HEK293 (cell line): ENCODE results near the gene TMEM187.

ENCODE experiments used
- CTCF ChIA-PET: fragments of 350-600 bp; formaldehyde crosslinking; extraction: SDS; loops from one replicate; lab custom pipeline; 2021; ENCODE audit warnings: antibody characterized with exemption; lab: Yijun Ruan, JAX
- POLR2A ChIA-PET: fragments of 300-600 bp; formaldehyde crosslinking; extraction: SDS; loops from one replicate; lab custom pipeline; 2020; ENCODE audit warnings: antibody characterized with exemption, inconsistent platforms; lab: Yijun Ruan, JAX
- H3K27ac ChIP-seq: fragments of 200-500 bp; sonication (Bioruptor generic); 2 replicates; pipeline ENCODE4 v1.5.1; 2014; ENCODE audit warnings: low read depth, low read length, control low read depth, inconsistent platforms; ENCODE audit errors: extremely low read depth
- H3K36me3 ChIP-seq, 2 experiments: fragments of 200-500 bp in 1 of 2; sonication (Bioruptor generic) in 1 of 2; 1 replicate in 1 of 2; 2 replicates in 1 of 2; pipeline ENCODE4 v1.5.1; 2014 to 2017; ENCODE audit warnings: inconsistent platforms in 2 of 2, low read length in 2 of 2; ENCODE audit not compliant: control insufficient read depth in 2 of 2, insufficient read depth in 1 of 2
- H3K4me1 ChIP-seq: fragments of 200-500 bp; sonication (Bioruptor generic); 2 replicates; pipeline ENCODE4 v1.5.1; 2014; ENCODE audit warnings: mild to moderate bottlenecking, low read length, inconsistent platforms; ENCODE audit not compliant: control insufficient read depth, insufficient read depth
- H3K4me3 ChIP-seq: 2 replicates; pipeline ENCODE4 v1.5.1; 2011; ENCODE audit warnings: low read depth, mild to moderate bottlenecking, control low read depth, low read length, moderate library complexity
- H3K9me3 ChIP-seq: fragments of 200-500 bp; sonication (Bioruptor generic); 2 replicates; pipeline ENCODE4 v1.5.1; 2014; ENCODE audit warnings: low read depth, low read length, inconsistent platforms; ENCODE audit not compliant: control insufficient read depth, insufficient read depth
- HOXD13 ChIP-seq: sonication (generic); formaldehyde crosslinking; IDR thresholded peaks from 2 replicates; pipeline ENCODE4 v1.8.0; 2022; ENCODE audit warnings: missing genetic modification reagents, borderline replicate concordance
- KLF1 ChIP-seq: fragments of 450-650 bp; formaldehyde crosslinking; IDR thresholded peaks from 2 replicates; pipeline ENCODE4 v1.5.1; 2016; ENCODE audit warnings: missing biosample characterization, missing genetic modification characterization
- SCRT1 ChIP-seq: fragments of 450-650 bp; formaldehyde crosslinking; IDR thresholded peaks from 2 replicates; pipeline ENCODE4 v1.5.1; 2016; ENCODE audit warnings: missing biosample characterization, missing genetic modification characterization, borderline replicate concordance
- SP3 ChIP-seq: fragments of 450-650 bp; formaldehyde crosslinking; IDR thresholded peaks from 2 replicates; pipeline ENCODE4 v1.5.1; 2016; ENCODE audit warnings: missing biosample characterization, missing genetic modification characterization
- TCF7L2 ChIP-seq: IDR thresholded peaks from 2 replicates; pipeline ENCODE4 v1.6.1; 2011; ENCODE audit warnings: low read depth, mild to moderate bottlenecking, inconsistent platforms, low read length, moderate library complexity, borderline replicate concordance
- ZNF138 ChIP-seq: fragments of 450-650 bp; formaldehyde crosslinking; IDR thresholded peaks from 2 replicates; pipeline ENCODE4 v1.5.1; 2016; ENCODE audit warnings: missing biosample characterization, missing genetic modification characterization, borderline replicate concordance
- ZNF140 ChIP-seq: fragments of 450-650 bp; formaldehyde crosslinking; IDR thresholded peaks from 2 replicates; pipeline ENCODE4 v1.5.1; 2016; ENCODE audit warnings: missing biosample characterization, missing genetic modification characterization
- ZNF146 ChIP-seq: fragments of 450-650 bp; formaldehyde crosslinking; IDR thresholded peaks from 2 replicates; pipeline ENCODE4 v1.5.1; 2016; ENCODE audit warnings: missing biosample characterization, missing genetic modification characterization
- ZNF2 ChIP-seq: fragments of 450-650 bp; formaldehyde crosslinking; IDR thresholded peaks from 2 replicates; pipeline ENCODE4 v1.5.1; 2016; ENCODE audit warnings: missing biosample characterization, missing genetic modification characterization
- ZNF202 ChIP-seq: fragments of 450-650 bp; formaldehyde crosslinking; IDR thresholded peaks from 2 replicates; pipeline ENCODE4 v1.5.1; 2016; ENCODE audit warnings: missing biosample characterization, missing genetic modification characterization, borderline replicate concordance
- ZNF211 ChIP-seq: fragments of 450-650 bp; formaldehyde crosslinking; IDR thresholded peaks from 2 replicates; pipeline ENCODE4 v1.5.1; 2016; ENCODE audit warnings: low read depth, missing biosample characterization, missing genetic modification characterization
- ZNF266 ChIP-seq: fragments of 450-650 bp; formaldehyde crosslinking; IDR thresholded peaks from 2 replicates; pipeline ENCODE4 v1.5.1; 2016; ENCODE audit warnings: missing biosample characterization, missing genetic modification characterization, low read depth
- ZNF561 ChIP-seq: fragments of 450-650 bp; IDR thresholded peaks from 2 replicates; pipeline ENCODE4 v1.5.1; 2018; ENCODE audit warnings: missing biosample characterization, missing genetic modification characterization, borderline replicate concordance
- ZNF585B ChIP-seq: fragments of 450-650 bp; formaldehyde crosslinking; IDR thresholded peaks from 2 replicates; pipeline ENCODE4 v1.5.1; 2016; ENCODE audit warnings: missing biosample characterization, missing genetic modification characterization
- ZNF600 ChIP-seq: fragments of 450-650 bp; formaldehyde crosslinking; IDR thresholded peaks from 2 replicates; pipeline ENCODE4 v1.5.1; 2016; ENCODE audit warnings: missing biosample characterization, missing genetic modification characterization
- ZNF629 ChIP-seq: fragments of 450-650 bp; formaldehyde crosslinking; IDR thresholded peaks from 2 replicates; pipeline ENCODE4 v1.5.1; 2017; ENCODE audit warnings: missing biosample characterization, missing genetic modification characterization
- ZNF776 ChIP-seq: fragments of 450-650 bp; formaldehyde crosslinking; IDR thresholded peaks from 2 replicates; pipeline ENCODE4 v1.5.0; 2017; ENCODE audit warnings: missing biosample characterization, missing genetic modification characterization, borderline replicate concordance
- TF ChIP-seq, protein P1 (sequence below): fragments of 450-650 bp; formaldehyde crosslinking; IDR thresholded peaks from 2 replicates; pipeline ENCODE4 v1.5.1; 2016; ENCODE audit warnings: missing biosample characterization, missing genetic modification characterization
- TF ChIP-seq, protein P2 (sequence below): fragments of 450-650 bp; formaldehyde crosslinking; IDR thresholded peaks from 2 replicates; pipeline ENCODE4 v1.5.1; 2016; ENCODE audit warnings: missing biosample characterization, missing genetic modification characterization

TMEM187 gene

DNA sequence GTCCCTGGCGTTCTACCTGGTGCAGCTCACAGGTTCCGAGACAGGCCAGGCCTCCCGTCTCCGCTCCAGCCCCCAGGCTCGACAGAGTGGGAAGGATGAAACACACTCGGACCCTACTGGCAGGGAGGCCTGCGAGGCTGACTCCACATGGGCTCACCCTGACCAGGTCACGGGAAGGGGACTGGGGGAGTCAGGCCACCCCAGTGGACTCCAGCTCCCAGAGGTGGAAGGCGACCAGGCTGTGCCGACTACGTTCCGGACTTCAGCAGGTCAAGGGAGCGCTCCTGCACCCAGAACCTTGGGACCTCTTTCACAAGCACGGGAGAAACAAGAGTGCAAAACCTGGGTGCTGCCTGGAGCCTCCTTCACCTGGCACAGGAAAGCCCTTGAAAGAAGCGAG, 51.7 kb downstream of the TMEM187 start:
- Histone ChIP-seq H3K4me3 (no peak overlapping the region), H3K27ac (no peak overlapping the region), H3K4me1 (peaks cover 8% of the 10 kb centered on the region; the same call in 1 of the 2 replicates), H3K36me3 (peaks cover 0 to 30% of the 10 kb centered on the region in 2 experiments; a peak in 1 of 3 replicates), H3K9me3 (no peaks in the 10 kb centered on the region)
- ChIA-PET CTCF (interaction anchor here (0.6 to 3.2 kb wide), 3 partner anchors 11 to 55 kb away, joined by 3 to 21 read pairs (median 3); no protein-coding TSS in a partner anchor), POLR2A (no interaction called here)
- TF ChIP-seq ZNF776 (no peak), ZNF600 (peak; percentile 83)

DNA sequence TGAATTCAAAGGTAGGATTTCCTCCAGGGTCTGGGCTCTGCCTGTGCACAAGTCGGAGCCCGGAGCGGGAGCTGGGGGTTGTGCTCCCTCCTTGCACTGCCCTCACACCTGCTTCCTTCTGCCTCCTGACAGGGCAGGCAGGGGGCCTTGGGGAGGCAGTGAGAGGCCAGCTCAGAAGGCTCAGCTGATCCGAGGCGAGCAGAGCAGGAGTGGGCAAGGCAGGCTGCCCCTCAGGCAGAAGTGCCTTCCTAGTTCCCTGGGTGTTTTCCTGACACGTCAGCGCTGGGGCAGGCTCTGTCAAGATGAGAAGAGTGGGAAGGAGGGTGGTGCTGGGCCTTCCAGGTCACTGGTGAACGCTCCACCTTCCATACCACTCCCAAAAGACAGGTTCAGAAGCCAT, 52.7 kb downstream of the TMEM187 start:
- no peak for TF ChIP-seq HOXD13 (CRISPR knock-in tag)
- TF ChIP-seq ZNF600 = peak; percentile 64
- Histone ChIP-seq H3K4me3 (no peak overlapping the region), H3K27ac (no peak overlapping the region), H3K9me3 (no peaks in the 10 kb centered on the region), H3K36me3 (peaks cover 0 to 39% of the 10 kb centered on the region in 2 experiments; a peak in 1 of 3 replicates), H3K4me1 (peaks cover 8% of the 10 kb centered on the region; the same call in 1 of the 2 replicates)
- POLR2A ChIA-PET = no interaction called here
- CTCF ChIA-PET = interaction anchor here (4.7 kb wide), 1 partner anchor 11 kb away, joined by 29 read pairs; no protein-coding TSS in a partner anchor

DNA sequence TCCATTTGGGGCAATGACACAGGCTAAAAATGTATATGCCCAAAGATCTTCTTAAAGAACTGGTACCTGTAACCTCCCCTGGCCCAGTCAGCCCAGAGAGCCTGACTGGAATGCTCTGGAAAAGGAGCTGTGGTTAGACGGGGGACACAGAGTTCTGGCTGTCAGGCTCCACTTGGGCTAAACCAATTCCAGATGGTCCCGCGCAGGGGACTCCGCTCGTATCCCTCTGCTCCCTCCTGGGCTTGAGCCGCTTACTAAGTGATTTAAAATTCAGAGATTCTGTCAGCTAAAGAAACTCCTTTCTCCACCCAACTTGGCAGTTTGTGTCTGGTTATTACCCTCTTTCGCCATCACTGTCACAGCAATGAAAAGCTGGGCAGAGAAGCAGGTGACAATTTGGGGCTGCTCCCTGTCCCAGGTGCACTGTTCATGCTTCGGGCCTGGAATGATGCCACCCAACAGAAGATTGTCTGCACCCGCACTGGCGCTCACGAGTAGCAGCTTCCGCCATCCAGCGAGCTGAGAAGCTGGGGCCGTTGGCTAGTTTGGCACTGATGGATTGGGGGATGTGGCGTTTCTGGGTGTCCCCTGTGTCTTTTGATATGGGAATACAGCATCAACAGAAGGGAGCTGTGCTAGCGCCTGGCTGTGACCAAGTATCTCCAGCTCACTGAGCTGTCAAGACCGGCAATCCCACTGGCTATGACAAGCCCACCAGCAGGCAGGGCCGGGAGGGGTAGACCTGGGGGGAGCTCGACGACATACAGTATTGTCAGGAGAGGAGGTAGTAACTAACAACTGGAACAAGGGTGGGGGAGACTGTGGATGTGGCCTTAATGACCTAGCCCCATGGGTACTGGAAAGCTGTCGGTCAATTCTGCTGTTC, 53.8 kb downstream of the TMEM187 start:
- Histone ChIP-seq H3K36me3 (peaks cover 0 to 48% of the 10 kb centered on the region in 2 experiments; a peak in 1 of 3 replicates), H3K27ac (no peak overlapping the region; the same call in 1 of the 2 replicates), H3K4me3 (no peak overlapping the region)
- POLR2A ChIA-PET = interaction anchor here (0.6 to 0.9 kb wide), 2 partner anchors 18 to 47 kb away, joined by 3 to 4 read pairs; no protein-coding TSS in a partner anchor
- TF ChIP-seq ZNF629 (tag by site-specific recombination) (no peak), SCRT1 (tag by site-specific recombination) (no peak), ZNF266 (tag by site-specific recombination) (no peak)
- TF ChIP-seq, all 188 proteins: peak for 0
- no peaks in the 10 kb centered on the region for H3K9me3 ChIP-seq
- CTCF ChIA-PET = interaction anchor here (0.5 to 4.7 kb wide), 3 partner anchors 13 to 369 kb away, joined by 3 to 29 read pairs (median 3); no protein-coding TSS in a partner anchor
- H3K4me1 ChIP-seq = peaks cover 5% of the 10 kb centered on the region; the same call in 1 of the 2 replicates

DNA sequence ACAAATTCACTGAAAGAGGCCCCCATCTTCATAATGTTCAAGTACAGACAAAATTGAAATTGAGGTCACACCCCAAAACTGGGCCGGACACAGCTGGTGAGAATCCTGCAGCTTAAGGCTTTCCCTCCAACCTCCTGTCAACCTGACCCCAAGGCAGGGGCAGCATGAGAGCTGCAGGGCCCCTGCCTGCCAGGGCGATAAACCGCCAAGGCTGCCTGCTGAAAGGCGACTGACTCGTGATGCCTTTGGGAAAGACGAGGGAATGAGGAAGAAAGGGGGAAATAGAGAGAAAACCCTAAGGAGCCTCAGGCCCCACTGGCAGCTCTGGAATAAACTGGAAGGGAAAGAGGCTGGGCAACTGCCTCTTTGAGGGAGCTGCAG, 54.5 kb downstream of the TMEM187 start:
- Histone ChIP-seq H3K27ac (no peak overlapping the region), H3K4me3 (no peak overlapping the region), H3K9me3 (no peaks in the 10 kb centered on the region), H3K36me3 (peaks cover 0 to 54% of the 10 kb centered on the region in 2 experiments; a peak in 1 of 3 replicates), H3K4me1 (peaks cover 5% of the 10 kb centered on the region; the same call in 1 of the 2 replicates)
- ChIA-PET POLR2A (interaction anchor here (0.9 kb wide), 1 partner anchor 17 kb away, joined by 3 read pairs; no protein-coding TSS in a partner anchor), CTCF (interaction anchor here (0.5 to 4.7 kb wide), 3 partner anchors 13 to 369 kb away, joined by 3 to 29 read pairs (median 3); no protein-coding TSS in a partner anchor)
- TF ChIP-seq, protein P1, sequence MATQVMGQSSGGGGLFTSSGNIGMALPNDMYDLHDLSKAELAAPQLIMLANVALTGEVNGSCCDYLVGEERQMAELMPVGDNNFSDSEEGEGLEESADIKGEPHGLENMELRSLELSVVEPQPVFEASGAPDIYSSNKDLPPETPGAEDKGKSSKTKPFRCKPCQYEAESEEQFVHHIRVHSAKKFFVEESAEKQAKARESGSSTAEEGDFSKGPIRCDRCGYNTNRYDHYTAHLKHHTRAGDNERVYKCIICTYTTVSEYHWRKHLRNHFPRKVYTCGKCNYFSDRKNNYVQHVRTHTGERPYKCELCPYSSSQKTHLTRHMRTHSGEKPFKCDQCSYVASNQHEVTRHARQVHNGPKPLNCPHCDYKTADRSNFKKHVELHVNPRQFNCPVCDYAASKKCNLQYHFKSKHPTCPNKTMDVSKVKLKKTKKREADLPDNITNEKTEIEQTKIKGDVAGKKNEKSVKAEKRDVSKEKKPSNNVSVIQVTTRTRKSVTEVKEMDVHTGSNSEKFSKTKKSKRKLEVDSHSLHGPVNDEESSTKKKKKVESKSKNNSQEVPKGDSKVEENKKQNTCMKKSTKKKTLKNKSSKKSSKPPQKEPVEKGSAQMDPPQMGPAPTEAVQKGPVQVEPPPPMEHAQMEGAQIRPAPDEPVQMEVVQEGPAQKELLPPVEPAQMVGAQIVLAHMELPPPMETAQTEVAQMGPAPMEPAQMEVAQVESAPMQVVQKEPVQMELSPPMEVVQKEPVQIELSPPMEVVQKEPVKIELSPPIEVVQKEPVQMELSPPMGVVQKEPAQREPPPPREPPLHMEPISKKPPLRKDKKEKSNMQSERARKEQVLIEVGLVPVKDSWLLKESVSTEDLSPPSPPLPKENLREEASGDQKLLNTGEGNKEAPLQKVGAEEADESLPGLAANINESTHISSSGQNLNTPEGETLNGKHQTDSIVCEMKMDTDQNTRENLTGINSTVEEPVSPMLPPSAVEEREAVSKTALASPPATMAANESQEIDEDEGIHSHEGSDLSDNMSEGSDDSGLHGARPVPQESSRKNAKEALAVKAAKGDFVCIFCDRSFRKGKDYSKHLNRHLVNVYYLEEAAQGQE = no peak
- no peak for TF ChIP-seq ZNF140 (tag by site-specific recombination)
- no peak for TF ChIP-seq ZNF585B (tag by site-specific recombination)
- no peak for TF ChIP-seq ZNF561 (tag by site-specific recombination)
- no peak for TF ChIP-seq TCF7L2
- TF ChIP-seq SP3 (tag by site-specific recombination) = no peak
- no peak for TF ChIP-seq ZNF2 (tag by site-specific recombination)
- no peak for TF ChIP-seq ZNF202 (tag by site-specific recombination)
- no peak for TF ChIP-seq KLF1 (tag by site-specific recombination)
- no peak for TF ChIP-seq ZNF146
- TF ChIP-seq ZNF138 (tag by site-specific recombination) = no peak
- no peak for TF ChIP-seq ZNF211
- TF ChIP-seq, protein P2, sequence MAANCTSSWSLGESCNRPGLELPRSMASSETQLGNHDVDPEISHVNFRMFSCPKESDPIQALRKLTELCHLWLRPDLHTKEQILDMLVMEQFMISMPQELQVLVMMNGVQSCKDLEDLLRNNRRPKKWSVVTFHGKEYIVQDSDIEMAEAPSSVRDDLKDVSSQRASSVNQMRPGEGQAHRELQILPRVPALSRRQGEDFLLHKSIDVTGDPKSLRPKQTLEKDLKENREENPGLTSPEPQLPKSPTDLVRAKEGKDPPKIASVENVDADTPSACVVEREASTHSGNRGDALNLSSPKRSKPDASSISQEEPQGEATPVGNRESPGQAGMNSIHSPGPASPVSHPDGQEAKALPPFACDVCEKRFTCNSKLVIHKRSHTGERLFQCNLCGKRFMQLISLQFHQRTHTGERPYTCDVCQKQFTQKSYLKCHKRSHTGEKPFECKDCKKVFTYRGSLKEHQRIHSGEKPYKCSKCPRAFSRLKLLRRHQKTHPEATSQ = no peak
